NCI-H146 treated with DMSO at 0.1 percent for 48 hours (cell line): ENCODE results near the gene ATCAY.
A peak's percentile ranks its signal among the peaks of the same experiment; 100 is the strongest.
"Not testable (repeated sequence)": the region's sequence is repeated elsewhere in the genome, so short reads cannot be mapped to it uniquely, and the experiment has no call there.

ENCODE experiments used
- DNase-seq: peaks from one replicate; lab custom pipeline; 2025; ENCODE audit not compliant: unreplicated experiment; lab: John Stamatoyannopoulos, UW

Gene ATCAY

GRCh38 chr19:3944018-3944721, 63.7 kb downstream of the ATCAY start:
- no peak for DNase-seq

- no peak for DNase-seq
These were observed 65.4 kb downstream of the ATCAY start for GRCh38 chr19:3945838-3946237.

- DNase-seq: not testable (repeated sequence)
These were observed 66.9 kb downstream of the ATCAY start for GRCh38 chr19:3947316-3947933.

- no peak for DNase-seq
These were observed 68.8 kb downstream of the ATCAY start for GRCh38 chr19:3949294-3949693.

GRCh38 chr19:3949997-3950859, 69.7 kb downstream of the ATCAY start:
- DNase-seq: no peak

GRCh38 chr19:3950871-3951861, 70.7 kb downstream of the ATCAY start:
- DNase-seq: peak; percentile 1

GRCh38 chr19:3952755-3953276, 72.3 kb downstream of the ATCAY start:
- DNase-seq: not testable (repeated sequence)

- no peak for DNase-seq
These were observed 73.6 kb downstream of the ATCAY start for GRCh38 chr19:3954107-3954506.

- not testable (repeated sequence) for DNase-seq
These were observed 74.8 kb downstream of the ATCAY start for GRCh38 chr19:3955276-3955675.

- DNase-seq: no peak
These were observed 75.2 kb downstream of the ATCAY start for GRCh38 chr19:3955688-3956087.

- no peak for DNase-seq
These were observed 78.6 kb downstream of the ATCAY start for GRCh38 chr19:3958836-3959765.

- DNase-seq: no peak
These were observed 79.3 kb downstream of the ATCAY start for GRCh38 chr19:3959766-3960131.

- DNase-seq: no peak
These were observed 80.5 kb downstream of the ATCAY start for GRCh38 chr19:3961007-3961406.

GRCh38 chr19:3963458-3964255, 83.2 kb downstream of the ATCAY start:
- no peak for DNase-seq

- no peak for DNase-seq
These were observed 84.0 kb downstream of the ATCAY start for GRCh38 chr19:3964256-3965194.

GRCh38 chr19:3966051-3967017, 85.8 kb downstream of the ATCAY start:
- DNase-seq: no peak
